Measurements from ENCODE around the gene ZNG1B.
"Not testable (repeated sequence)": the region's sequence is repeated elsewhere in the genome, so short reads cannot be mapped to it uniquely, and the experiment has no call there.

The ZNG1B gene

GRCh38 chr2:113504081-113504480 lies 66.6 kb downstream of the ZNG1B start:
- DNase-seq = not testable (repeated sequence)

DNA sequence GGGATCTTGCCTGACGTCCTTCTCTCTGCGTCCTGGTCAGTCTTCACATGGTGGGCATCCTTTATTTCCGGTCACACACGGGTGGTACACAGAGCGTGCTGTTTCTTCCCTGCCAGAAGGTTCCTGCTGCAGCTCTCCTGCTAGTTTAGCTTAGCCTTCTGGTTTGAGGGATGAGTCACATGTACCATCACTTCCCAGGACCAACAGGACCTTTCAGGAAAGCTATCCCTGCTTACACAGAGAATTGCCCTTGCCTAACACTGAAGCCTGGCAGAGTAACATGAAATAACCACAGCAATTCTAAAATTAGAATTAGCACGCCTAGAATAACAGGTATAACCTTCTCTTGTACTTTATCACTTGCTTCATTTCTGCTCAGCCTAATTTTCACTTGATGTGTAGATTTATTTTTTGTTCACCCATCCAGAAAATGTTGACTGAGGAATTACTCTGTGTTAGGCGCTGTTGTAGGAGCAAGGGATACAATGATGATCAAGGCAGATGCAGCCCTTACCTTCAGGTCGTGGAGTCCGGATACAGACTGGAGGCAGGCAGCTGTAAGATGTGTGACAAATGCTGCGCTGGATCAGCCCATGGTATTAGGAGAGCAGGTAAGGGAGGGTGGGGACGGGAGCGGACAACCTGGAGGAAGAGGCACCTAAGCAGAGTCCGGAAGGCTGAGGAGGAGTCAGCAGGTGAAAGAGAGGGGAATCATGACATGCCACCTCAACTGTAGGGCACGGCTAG lies 70.1 kb downstream of the ZNG1B start:
- not testable (repeated sequence) for DNase-seq

DNA sequence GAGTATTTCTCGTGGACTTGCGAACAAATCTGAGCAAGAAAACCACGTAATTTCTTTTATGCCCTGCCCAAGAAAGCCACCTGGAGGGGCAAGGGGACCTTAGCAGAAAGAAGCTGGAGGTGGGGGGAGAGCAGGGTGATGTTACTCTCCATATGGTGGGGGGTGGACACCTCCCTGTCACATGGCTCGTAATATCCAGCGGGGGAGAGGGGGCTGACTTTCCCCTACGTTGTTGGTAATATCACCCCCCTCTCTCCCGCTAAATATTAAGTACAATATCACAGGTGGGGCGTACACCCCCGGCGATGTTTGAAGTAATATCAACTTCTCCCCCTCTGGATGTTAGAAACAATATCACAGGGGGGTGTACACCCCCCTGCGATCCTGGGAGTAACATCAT lies 70.7 kb downstream of the ZNG1B start:
- DNase-seq = not testable (repeated sequence)

DNA sequence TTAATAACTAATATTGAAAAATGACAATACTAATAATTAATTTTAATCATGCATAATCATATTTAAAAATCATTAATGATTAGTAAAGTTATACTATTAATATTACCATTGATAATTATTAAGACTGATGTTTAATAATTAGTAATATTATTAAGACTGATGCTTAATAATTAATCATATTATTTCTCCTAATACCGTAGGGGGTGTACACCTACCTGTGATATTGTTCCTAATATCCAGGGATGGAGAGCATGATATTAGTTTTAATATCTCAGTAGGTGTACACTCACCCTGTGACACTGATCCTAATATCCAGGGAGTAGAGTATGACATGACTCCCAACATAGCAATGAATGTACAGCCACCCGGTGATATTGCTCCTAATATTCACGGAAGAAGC lies 73.4 kb downstream of the ZNG1B start:
- not testable (repeated sequence) for DNase-seq

- DNase-seq = not testable (repeated sequence)
Observed at GRCh38 chr2:113511859-113512258, 74.4 kb downstream of the ZNG1B start.

- not testable (repeated sequence) for DNase-seq
Observed at GRCh38 chr2:113515457-113515856, 78.0 kb downstream of the ZNG1B start.

- DNase-seq = not testable (repeated sequence)
Observed at GRCh38 chr2:113515995-113516394, 78.5 kb downstream of the ZNG1B start.

DNA sequence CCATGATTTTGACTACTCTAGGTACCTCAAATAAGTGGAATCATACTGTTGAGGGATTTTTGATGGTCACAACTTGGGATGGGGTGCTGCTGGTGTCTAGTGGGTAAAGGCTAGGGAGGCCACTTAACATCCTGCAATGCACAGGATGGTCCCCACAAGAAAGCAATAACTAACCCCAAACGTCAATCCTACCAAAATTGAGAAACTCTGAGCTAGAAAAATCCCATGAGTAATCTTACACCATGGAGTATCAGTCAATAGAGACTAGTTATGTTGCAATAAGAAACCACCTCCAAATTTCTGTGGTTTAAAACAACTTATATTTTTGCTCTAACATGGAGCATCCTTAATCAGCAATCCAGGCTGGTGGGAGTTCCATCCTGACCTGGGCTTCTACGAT lies 79.5 kb downstream of the ZNG1B start:
- not testable (repeated sequence) for DNase-seq

DNA sequence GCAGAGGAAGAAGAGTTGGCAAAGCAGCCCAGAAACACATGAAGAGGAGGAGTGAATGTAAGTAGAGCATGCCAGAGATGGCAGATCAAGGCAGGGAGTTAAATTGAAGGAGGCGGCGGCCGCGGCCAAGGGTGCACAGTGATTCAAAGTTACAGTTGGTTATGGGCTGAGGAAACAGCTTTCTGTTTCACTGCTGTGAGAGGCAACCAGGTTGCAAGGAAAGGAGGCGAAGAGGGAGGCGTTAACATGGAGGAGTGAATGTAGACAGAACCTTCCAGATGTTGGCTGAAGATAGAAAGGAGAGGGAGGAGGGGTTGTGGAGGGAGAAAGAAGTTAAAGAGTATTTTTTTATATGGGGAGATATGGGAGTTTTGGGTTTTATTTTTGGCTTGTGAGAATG lies 83.3 kb downstream of the ZNG1B start:
- not testable (repeated sequence) for DNase-seq

GRCh38 chr2:113521492-113521891 lies 84.0 kb downstream of the ZNG1B start:
- not testable (repeated sequence) for DNase-seq

- DNase-seq = not testable (repeated sequence)
Observed at GRCh38 chr2:113524986-113525385, 87.5 kb downstream of the ZNG1B start.

GRCh38 chr2:113527350-113528045 lies 90.0 kb downstream of the ZNG1B start:
- DNase-seq = not testable (repeated sequence)

- not testable (repeated sequence) for DNase-seq
Observed at GRCh38 chr2:113528126-113528525, 90.6 kb downstream of the ZNG1B start.

DNA sequence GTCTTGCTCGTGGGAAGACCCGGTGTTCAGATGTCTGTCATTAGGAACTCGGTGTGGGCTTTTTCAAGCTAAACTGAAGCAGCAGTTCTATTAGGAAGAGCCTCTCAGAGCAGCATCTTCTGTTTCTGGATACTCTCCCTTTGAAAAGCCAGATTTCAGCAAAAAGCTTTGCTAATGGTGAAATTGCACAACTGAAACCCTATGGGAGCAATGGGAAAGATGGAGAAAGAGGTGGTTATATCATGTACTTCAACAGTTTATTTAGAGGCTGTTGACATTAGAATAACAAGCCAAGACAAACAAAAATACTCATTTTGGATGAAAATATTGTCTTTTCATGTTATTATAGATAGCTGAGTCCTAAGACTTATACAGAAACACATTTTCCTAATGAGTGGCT lies 91.4 kb downstream of the ZNG1B start:
- not testable (repeated sequence) for DNase-seq

DNA sequence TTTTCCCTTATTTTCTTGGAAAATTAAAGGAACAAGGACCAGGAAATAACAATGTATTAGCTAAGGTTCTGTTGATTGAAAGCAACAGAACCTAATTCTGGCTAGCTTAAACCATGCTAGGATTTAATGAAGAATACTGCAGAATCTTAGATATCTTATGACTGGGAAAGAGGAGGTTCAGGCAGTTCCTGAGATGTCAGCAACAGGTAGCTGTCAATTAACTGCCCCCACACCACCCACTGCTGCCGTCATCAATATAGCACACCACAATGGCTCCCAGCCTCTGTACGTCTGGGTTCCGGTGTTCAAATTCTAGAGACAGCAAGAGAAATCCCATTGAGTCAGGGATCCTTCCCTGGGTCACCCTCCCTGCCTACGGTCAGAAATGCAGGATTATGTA lies 95.5 kb downstream of the ZNG1B start:
- DNase-seq = not testable (repeated sequence)

GRCh38 chr2:113536573-113536972 lies 99.1 kb downstream of the ZNG1B start:
- not testable (repeated sequence) for DNase-seq

DNA sequence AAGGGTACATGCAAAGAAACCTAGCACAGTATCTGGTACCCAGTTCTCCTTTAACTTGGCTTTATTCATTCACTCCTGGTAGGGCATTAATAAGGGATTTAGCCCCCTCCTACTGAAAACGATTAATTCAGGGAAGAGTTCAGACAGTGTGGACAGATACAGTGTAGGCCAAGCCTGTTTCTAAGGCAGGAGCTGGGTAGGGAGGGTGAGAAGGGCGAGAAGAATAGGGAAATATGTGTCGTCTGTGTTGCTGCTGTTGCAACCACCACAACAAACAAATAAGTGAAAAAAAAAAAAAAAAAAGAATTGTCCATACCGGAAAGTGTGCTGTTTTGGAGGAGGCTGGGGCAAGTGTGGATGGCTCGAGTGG lies 103.3 kb downstream of the ZNG1B start:
- DNase-seq = not testable (repeated sequence)

GRCh38 chr2:113541204-113541975 lies 103.9 kb downstream of the ZNG1B start:
- not testable (repeated sequence) for DNase-seq

GRCh38 chr2:113541976-113542485 lies 104.5 kb downstream of the ZNG1B start:
- DNase-seq = not testable (repeated sequence)

GRCh38 chr2:113542529-113542928 lies 105.0 kb downstream of the ZNG1B start:
- not testable (repeated sequence) for DNase-seq
